ENCODE measurements around the gene ERCC3. TPM values are rescaled to one million over a fixed set of nuclear protein-coding genes. Genes with fewer than 3 reads are reported as not detected.

The ERCC3 gene
- total and polyA plus RNA-seq, 2 of the 13 experiments (the other 11 are each of a cell fraction or from before 2014, with no cell fraction given), result 49.7 to 64.6 TPM

DNA sequence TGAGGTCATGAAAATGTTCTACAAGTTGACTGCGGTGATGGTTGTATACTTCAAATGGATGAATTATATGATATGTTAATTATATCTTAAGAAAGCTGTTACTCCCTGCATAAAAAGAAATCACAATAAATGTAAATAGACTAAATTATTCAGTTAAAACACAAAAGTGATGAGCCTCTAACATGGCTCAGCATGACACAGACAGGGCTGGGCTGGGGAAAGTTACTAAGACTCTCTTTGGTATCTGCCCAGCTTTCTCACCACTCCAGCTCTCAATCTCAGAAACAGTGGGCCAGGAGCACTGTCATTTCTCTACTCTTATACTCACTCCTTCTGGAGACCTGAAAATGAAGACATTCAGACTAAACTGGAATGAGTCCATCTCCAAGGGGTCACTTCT lies 77.4 kb downstream of the ERCC3 start (continued):
- TF ChIP-seq, protein P1, sequence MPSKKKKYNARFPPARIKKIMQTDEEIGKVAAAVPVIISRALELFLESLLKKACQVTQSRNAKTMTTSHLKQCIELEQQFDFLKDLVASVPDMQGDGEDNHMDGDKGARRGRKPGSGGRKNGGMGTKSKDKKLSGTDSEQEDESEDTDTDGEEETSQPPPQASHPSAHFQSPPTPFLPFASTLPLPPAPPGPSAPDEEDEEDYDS (CRISPR knock-in tag; IDR thresholded peaks at IDR 0.05), result no peak

DNA sequence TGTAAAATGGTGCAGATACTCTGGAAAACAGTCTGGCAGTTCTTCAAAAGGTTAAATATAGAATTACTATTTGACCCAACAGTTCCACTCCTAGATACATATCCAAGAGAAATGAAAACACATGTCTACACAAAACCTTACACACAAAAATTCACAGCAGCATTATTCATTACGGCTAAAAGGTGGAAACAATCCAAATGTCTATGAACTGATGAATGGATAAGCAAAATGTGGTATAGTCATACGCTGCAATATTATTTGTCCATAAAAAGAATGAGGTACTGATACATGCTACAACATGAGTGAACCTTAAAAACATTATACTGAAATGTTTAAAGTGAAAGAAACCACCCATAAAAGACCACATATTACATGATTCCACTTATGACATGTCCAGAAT lies 77.8 kb downstream of the ERCC3 start:
- BruUV-seq (replicated peaks), result no TSS peak
- Histone ChIP-seq H3K27me3 (ENCODE audit: control insufficient read depth in 1 of 2, insufficient read depth in 2 of 2, low read length in 2 of 2) (peaks cover 18 to 58% of the 10 kb centered on the region in 2 experiments), H3K9ac (ENCODE audit: insufficient read depth, low read depth, low read length) (no peak overlapping the region), H3K4me3 (replicated peaks in 1 of 3; ENCODE audit: insufficient read depth in 1 of 3, low read depth in 2 of 3, low read length in 3 of 3) (no peak overlapping the region), H3K9me3 (ENCODE audit: low read length) (no peaks in the 10 kb centered on the region), H3K4me2 (ENCODE audit: low read depth, low read length) (no peak overlapping the region), H4K20me1 (ENCODE audit: insufficient read depth, low read length) (no peaks in the 10 kb centered on the region), H3K79me2 (ENCODE audit: insufficient read depth, low read length) (no peaks in the 10 kb centered on the region), H3K27ac (ENCODE audit: extremely low read length, insufficient read depth, low read length) (no peak overlapping the region), H3K4me1 (ENCODE audit: insufficient read depth, low read length) (peaks cover 10% of the 10 kb centered on the region), H3K36me3 (replicated peaks in 1 of 2; ENCODE audit: control insufficient read depth in 1 of 2, insufficient read depth in 2 of 2, low read length in 2 of 2) (no peaks in the 10 kb centered on the region), H2AFZ (ENCODE audit: low read length) (no peak overlapping the region)
- DNase-seq (ENCODE audit: low spot score) (no peak), FAIRE-seq (no peak), ATAC-seq (no peak)
- intact Hi-C loops (cut with micrococcal nuclease; ENCODE audit: unreplicated experiment), result no loop called here
- CTCF ChIA-PET (ENCODE audit: low intra/inter-chr PET ratio, low total read pairs), result no interaction called here
- in situ Hi-C loops (cut with HindIII; ENCODE audit: extremely low pct_ligation_motif_present, low pct_unique_long_range_greater_than_20kb), result no loop called here
- POLR2A ChIA-PET, result no interaction called here
- 6% methylated on average over 2 of the region's 2 CpGs for WGBS (ENCODE audit: low lambda C conversion rate)
- TF ChIP-seq, protein P2, sequence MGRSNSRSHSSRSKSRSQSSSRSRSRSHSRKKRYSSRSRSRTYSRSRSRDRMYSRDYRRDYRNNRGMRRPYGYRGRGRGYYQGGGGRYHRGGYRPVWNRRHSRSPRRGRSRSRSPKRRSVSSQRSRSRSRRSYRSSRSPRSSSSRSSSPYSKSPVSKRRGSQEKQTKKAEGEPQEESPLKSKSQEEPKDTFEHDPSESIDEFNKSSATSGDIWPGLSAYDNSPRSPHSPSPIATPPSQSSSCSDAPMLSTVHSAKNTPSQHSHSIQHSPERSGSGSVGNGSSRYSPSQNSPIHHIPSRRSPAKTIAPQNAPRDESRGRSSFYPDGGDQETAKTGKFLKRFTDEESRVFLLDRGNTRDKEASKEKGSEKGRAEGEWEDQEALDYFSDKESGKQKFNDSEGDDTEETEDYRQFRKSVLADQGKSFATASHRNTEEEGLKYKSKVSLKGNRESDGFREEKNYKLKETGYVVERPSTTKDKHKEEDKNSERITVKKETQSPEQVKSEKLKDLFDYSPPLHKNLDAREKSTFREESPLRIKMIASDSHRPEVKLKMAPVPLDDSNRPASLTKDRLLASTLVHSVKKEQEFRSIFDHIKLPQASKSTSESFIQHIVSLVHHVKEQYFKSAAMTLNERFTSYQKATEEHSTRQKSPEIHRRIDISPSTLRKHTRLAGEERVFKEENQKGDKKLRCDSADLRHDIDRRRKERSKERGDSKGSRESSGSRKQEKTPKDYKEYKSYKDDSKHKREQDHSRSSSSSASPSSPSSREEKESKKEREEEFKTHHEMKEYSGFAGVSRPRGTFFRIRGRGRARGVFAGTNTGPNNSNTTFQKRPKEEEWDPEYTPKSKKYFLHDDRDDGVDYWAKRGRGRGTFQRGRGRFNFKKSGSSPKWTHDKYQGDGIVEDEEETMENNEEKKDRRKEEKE (IDR thresholded peaks at IDR 0.05), result no peak
- no peak for TF ChIP-seq MAFF (IDR thresholded peaks at IDR 0.05; ENCODE audit: low read depth, low read length)
- TF ChIP-seq HOXA7 (CRISPR knock-in tag; IDR thresholded peaks at IDR 0.05), result no peak
- no peak for TF ChIP-seq ZNF33A (CRISPR knock-in tag; IDR thresholded peaks at IDR 0.05; ENCODE audit: borderline replicate concordance)
- TF ChIP-seq NR1H2 (CRISPR knock-in tag; IDR thresholded peaks at IDR 0.05; ENCODE audit: borderline replicate concordance, low read depth), result no peak
- no peak for TF ChIP-seq ZBTB34 (CRISPR knock-in tag; IDR thresholded peaks at IDR 0.05)
- TF ChIP-seq, protein P3, sequence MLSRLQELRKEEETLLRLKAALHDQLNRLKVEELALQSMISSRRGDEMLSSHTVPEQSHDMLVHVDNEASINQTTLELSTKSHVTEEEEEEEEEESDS (CRISPR knock-in tag; IDR thresholded peaks at IDR 0.05; ENCODE audit: borderline replicate concordance), result no peak
- no peak for TF ChIP-seq NCOR1 (IDR thresholded peaks at IDR 0.05; ENCODE audit: borderline replicate concordance, low read length)
- no peak for TF ChIP-seq ZIK1 (CRISPR knock-in tag; IDR thresholded peaks at IDR 0.05; ENCODE audit: borderline replicate concordance, low read depth)
- no peak for TF ChIP-seq ZNF563 (CRISPR knock-in tag; IDR thresholded peaks at IDR 0.05)
- TF ChIP-seq ZBTB8A (CRISPR knock-in tag; IDR thresholded peaks at IDR 0.05; ENCODE audit: borderline replicate concordance, low read depth), result no peak
- TF ChIP-seq MIXL1 (CRISPR knock-in tag; IDR thresholded peaks at IDR 0.05), result no peak
- no peak for TF ChIP-seq ZNF280B (CRISPR knock-in tag; IDR thresholded peaks at IDR 0.05; ENCODE audit: borderline replicate concordance)
- no peak for TF ChIP-seq AKAP8 (CRISPR knock-in tag; IDR thresholded peaks at IDR 0.05)
- TF ChIP-seq MEIS1 (CRISPR knock-in tag; IDR thresholded peaks at IDR 0.05; ENCODE audit: borderline replicate concordance), result no peak
- TF ChIP-seq, protein P4, sequence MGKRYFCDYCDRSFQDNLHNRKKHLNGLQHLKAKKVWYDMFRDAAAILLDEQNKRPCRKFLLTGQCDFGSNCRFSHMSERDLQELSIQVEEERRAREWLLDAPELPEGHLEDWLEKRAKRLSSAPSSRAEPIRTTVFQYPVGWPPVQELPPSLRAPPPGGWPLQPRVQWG (CRISPR knock-in tag; IDR thresholded peaks at IDR 0.05; ENCODE audit: borderline replicate concordance, low read depth), result no peak
